ENCODE results near the gene CNTNAP2.

- TF ChIP-seq POLR2A (IDR thresholded peaks at IDR 0.05) (no peak), CTCF (IDR thresholded peaks at IDR 0.05) (no peak)
Measured at GRCh38 chr7:147282204-147282603, 1165.6 kb downstream of the CNTNAP2 start.
